Stimulated activated CD8-positive, alpha-beta memory T cell treated with anti-CD3 and anti-CD28 coated beads, Interleukin-12 subunit alpha, Interleukin-12 subunit beta, amount 100 ng/mL, for 24 hours (primary cell): ENCODE data around the gene NEMP2.

Experiments
- DNase-seq: peaks from one replicate; pipeline ENCODE4 v3.0.0-alpha.2; 2020; ENCODE audit errors: extremely low read depth

The NEMP2 gene, protein sequence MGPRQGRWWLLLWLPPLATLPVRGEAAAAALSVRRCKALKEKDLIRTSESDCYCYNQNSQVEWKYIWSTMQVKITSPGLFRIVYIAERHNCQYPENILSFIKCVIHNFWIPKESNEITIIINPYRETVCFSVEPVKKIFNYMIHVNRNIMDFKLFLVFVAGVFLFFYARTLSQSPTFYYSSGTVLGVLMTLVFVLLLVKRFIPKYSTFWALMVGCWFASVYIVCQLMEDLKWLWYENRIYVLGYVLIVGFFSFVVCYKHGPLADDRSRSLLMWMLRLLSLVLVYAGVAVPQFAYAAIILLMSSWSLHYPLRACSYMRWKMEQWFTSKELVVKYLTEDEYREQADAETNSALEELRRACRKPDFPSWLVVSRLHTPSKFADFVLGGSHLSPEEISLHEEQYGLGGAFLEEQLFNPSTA

DNA sequence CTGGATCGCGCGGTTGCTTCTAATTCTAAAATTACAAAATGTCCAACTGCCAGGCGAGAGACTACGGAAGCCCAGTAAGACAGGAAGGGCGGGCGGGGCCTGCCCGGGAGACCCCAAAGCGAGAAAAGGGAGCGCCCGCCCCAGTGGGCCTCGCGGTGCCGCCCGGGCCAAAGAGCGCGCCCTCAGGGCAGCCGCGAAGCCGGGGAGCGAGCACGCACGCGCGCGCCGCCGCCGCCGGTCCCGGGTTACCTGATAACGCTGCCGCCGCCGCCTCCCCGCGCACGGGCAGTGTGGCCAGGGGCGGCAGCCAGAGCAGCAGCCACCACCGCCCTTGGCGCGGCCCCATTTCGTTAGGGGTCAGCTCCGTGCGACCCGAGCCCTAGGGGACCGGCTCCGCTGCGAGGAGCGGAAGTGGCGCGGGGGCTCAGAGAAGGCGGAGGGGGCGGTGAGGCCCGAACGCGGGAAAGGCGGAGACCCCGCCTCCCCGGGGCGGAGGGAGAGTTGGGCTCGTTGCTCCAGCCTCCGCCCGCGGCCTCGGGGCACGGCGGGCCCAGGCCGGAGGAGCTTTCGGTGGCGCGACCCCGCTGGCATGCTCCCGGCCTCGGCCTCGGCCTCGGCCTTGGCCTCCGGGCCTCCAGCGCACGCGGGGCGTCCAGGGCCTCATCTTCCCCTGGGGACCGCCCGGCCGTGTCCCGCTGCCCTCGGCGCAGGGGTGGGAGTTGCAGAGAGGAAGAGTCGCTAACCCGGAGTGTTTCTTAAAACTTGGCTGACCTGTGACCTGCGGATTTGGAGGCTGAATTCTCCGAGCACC is at the start of gene NEMP2:
NEMP2 (minus strand) TSS at position 413 of the 811 bp plus-strand sequence; CDS start at position 346, 67 bp downstream.
- peak; percentile 70 for DNase-seq

DNA sequence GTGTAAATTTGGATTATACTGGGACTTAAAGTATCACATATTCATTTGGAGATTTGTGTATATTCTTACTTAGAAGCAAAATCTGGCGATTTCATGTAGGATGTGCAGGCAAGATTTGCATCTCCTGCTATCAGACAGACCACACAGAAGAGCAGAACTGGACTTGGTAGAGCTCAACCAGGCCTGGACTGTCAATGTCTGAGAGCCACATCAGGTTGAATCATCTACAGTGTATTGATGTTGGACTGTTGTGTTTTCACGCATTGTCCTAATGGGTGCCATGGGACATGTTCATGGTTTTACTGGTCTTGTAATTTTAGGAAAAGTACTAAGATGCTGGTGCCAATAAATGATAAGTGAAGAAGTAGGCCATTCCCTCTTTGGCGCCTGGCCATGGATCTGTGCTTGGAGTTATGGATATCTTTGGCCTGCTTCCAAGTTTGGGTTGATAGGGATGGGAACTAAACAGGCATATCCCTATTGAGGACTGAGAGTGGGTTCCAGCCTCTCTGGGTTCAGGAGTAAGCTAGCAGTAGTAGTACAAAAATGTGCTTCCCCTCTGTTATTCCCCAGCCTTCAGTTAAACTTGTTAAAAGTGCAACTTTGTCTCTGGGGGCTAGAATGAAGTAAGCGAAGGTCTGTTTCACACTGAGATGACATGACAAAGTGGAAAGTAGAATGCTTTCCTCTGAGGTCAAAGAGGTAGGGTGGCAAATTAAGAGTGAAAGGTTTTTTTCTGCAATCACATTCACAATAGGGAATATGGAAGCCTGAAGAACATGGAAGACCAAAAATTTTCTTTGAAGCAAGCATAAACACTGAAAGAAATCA is 49.2 kb upstream of the NEMP2 start:
- DNase-seq = no peak

DNA sequence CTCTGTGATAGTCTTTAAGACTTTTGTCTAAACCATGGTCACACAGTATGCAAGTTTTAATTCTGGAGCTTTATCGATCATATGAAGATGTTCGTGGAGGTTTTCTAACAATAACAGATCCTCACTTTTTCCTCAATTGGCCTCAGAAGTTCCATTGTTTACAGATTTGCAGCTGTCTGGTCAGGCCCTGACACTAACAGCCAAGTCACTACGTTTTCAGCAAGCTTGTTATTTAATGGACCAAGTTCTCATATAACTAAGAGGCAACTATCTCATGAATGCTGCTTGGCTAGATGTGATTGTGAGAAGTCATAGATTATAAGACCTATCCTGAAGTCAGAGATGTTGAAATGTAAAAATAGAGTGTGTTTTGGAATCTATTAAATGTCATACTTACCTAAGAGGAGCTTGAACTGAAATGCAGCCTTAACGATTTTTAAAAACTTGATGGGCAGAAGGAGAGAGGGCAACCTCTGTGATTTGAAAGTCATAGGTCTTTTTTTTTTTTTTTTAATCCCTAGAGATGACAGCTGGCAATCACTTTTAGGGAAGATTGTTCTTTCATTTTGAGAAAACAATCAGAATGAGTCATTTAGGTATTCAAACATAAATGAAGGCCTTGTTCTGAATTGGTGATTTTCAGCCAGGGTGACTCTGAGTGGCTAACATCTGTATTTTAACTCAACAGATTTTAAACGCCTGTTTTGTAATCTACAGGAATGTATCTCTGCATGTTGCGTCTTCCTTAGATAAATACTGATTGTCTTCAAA is 48.4 kb upstream of the NEMP2 start:
- no peak for DNase-seq

DNA sequence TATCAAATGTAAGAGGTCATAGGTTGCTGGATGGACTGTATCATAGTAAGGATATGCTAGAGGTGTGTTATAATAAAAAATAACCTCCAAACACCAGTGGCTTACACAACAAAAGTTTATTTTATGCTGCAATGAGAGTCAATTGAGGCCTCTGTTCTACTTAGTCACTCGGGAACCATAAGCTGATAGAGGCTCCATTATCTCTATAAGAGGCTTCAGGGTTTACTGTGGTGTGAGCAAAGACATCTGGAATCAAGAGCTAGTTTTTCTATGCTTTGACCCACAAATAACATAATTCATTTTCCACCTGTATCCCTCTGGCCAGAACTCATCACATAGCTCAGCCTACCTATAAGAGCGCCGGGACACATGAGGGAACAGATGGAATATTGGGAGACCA is 47.5 kb upstream of the NEMP2 start:
- no peak for DNase-seq

DNA sequence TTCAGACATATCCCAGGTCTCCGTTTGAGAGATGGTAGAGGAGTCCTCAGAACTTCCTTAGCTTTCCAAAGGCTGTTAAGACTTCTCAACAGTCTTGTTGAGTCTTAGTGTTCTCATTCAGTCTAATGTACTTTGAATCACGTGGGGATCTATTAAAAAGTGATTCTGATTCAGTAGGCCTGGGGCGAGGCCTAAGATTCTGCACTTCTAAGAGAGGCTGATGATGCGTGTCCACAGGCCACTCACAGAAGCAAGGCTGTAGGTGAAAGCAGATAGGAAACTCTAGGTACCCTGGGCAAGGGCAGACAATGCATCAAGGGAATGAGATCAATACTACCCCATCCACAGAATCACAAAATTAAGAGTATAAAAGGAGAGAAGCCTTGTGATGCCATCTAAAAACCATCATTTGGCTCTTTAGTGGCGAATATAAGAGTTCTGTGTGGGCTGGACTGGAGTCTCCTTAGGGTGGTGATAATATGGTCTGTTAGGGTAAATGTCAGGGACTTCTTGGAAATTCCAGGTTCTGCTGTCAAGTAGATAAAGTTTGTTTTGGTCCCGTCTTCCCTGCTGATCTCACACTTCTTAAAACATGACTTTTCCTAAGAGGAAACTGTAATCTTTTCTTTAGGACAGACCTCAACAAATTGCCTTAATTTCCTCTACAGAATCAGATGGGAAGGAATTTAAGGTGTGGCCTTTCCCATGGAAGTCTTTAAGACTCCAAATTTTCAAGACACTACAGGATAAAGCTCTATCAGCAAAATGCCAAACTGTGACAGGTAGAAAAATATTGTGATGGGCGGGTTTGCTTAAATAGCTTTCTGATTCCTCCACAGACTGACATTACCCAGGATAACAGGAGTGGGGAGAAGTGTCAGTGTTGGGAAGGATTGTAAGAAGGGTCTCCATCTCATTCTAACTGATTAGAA is 45.7 kb upstream of the NEMP2 start:
- no peak for DNase-seq

DNA sequence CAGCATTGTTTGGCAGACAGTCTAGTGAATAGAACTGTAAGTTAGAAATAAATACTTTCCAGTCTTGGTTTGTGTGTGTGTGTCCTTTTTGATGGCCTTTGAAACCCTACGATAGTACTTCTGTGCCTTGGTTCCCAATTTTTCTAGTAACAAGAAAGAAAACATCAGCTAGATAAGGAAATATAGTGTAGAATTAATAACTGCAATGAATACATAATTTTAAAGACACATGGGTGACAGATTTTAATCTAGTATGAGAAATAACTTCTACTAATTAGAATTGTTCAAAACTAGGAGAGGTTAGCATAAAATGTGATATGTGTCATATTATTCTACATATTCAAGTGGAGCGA is 44.5 kb upstream of the NEMP2 start:
- DNase-seq = no peak

DNA sequence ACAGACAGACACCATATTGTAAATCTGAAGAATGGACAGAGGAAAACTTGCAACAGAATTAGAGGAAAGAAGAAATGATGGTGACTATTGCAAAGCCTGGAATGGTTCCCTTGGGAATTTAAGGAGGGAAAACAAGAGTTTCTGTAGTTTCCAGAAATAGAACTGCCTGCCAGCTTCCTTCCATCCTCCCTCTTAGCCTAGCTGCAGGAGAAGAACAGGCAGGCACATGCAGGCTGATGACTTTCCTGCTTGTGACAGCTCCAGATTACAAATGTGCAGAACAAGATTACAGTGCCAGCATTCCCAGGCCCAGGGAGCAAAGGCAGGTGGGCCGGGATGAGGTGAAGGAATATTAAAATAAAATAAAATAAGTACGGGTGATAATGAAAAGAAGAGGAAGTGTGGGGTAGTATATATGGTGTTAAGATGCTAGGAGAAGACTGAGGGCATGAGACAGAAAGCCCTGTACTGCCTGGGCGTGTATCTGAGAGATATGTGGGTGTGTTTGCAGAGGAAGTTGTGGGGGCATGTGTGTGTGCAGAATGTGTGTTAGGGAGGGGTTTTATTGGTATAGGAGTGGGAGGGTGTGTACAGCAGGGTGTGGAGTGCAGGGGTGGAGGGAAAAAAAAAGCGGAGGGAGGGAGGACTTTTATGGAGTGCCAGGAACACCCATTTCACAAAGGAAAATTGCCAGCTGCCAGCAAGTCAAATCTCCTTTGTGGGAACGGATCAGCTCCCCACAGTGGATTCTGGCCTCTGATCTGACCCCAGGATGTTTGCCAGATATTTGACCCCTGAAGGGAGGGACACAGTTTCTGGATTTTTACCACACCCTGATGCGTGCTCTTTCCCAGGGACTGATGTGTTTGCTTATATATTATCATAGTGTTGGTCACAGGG is 43.9 kb upstream of the NEMP2 start:
- no peak for DNase-seq

DNA sequence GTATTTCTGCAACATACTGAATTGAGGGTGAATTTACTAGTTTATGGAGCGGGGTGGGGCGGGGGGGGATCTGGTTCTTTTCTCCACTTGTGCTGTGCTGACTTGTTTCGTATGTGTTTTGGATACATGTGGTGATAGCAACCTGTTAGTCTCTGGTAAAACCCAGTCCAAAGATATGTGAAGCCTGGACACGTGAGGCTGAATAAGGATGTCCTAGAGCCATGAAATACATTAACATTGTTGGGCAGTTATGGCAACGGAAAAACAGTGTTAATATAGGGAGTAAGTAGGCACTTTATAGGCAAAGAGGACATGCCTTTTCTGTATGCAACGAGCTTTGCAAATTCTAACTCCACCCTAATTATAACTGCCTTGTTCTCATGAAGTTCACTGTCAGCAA is 42.1 kb upstream of the NEMP2 start:
- DNase-seq = no peak

DNA sequence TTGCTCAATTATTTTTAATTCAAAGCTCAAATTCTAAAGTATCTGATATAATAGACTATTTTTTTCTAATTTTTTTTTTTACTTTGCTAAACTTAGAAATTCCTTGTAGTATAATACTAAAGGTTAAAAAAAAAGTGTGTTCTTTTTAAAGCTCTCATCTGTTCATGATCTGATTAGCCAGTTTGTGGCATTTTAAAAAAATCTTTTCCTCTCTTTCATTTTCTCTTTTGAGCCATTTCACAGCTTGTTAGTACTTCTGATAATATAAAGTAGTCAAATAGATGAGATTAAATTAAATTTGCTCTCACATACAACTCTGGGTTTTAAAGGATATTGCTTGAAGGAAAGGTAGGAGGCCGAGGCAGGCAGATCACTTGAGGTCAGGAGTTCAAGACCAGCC is 40.7 kb upstream of the NEMP2 start:
- no peak for DNase-seq

DNA sequence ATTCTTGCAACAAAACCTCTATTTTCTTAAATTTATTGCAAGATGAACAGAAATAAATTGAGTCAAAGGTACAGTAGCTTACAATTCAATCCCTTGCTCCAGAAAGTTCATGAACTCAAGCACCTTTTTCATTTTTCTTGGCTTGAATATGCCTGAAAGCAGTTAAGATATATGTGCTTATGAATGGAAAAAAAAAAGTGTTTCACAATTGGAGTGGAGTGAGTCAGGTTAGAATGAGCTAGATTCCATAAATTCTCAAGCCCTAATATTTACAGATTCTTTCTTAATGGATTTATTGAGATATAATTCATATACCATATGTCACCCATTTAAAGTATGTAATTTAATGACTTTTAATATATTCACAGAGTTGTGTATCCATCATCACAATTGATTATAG is 39.6 kb upstream of the NEMP2 start:
- no peak for DNase-seq

DNA sequence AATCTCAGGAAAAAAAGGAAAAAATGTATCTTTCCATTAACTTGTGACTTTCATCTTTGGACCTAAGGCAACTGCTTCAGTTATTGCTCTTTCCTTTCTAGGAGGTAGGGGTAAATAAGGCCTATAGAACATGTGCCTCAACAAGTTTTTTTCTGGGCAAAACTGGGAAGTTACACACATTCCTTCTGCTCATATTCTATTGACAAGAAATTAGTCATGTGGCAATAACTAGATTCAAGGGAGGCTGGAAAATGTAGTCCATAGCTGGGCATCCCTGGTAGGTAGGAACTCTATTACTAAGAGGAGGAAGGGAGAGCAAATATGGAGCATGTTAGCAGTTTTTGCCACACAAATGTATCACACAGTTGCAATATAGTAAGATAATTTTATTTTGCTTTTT is 37.7 kb upstream of the NEMP2 start:
- DNase-seq = no peak

DNA sequence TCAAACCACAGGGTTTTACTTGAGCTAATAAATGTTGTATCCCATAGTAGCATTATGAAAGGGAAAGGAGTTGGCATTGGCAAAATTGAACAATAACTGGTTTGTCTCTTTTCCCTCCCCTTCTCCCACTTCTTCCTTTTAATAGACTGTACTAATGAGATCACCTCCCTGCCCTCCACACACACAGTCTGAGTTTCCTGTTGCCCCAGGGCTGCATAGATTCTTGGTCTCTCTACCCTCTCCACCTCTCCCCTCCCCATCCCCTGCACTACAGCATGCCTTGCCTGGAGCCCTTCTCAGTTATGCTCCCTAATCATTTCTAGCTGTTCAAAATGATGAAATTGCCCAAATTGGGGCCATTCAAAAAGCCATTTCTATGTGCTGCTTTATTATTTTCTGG is 37.2 kb upstream of the NEMP2 start:
- no peak for DNase-seq

DNA sequence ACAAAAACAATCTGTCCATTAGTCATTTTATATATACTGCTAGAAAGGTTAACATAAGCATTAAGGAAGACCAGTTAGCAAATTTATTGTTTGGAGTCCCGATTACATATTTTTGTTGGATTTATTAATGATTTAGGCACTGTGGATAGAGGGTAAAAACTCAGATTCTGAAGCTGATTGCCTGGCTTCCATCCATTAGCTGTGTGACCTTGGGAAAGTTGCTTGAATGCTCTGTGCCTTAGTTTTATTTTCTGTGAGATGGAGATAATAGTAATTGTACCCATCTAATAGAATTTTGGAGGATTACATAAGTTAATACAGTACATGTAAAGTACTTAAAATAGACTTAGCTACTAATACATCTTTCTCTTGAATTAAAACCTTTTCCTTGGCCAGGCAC is 36.3 kb upstream of the NEMP2 start:
- DNase-seq = no peak

DNA sequence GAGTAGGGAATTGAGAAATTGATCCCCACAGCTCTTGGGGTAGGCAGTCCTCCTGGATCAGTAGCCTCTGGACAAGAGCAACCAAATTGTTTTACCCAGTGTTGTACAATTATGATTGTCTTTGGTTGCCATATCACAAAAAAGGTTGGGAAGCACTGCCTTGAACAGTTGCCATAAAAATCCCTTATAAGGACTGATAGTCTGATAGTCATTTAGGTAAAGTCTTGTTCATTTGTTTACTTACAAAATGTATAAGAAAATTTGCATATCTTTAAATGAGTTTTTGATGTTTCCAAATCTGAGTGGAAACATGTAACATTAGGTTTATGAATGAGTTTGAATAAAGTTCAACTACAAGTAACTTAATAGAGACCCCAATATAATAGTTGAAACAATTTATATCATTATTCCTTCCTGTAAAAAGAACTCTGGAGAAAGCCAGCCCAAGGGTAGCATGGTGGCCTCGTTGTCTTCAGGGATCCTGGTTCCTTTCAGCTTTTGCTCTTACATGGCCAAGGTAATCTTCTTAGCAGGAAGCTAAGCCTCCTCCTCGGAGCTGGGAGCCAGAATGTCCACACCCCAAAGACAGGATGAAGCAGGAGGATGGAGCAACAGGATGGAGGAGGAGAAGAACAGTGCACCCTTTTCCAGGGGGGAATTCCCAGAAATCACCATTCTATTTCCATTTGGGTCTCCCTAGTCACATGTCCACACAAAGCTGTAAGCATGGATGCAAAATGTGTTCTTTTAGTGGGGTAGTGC is 35.7 kb upstream of the NEMP2 start:
- DNase-seq = no peak

DNA sequence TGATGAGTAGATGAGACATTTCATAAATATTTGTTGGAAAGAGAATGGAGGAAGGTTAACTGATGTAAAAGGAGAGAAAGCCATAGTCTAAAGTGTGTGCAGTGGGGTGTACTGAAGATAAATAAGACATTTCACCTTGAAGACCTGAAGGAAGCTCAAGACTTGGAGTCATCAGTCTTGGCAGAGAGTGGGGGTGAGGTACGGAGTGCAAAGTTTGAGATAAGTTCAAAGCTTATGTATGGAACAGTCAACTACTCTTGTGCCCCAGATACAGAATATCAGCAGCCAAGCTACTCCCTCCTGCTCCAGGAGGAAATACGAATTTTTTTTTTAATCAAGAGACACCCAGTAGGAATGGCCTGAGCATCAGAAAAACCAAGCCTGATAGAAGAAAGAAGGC is 30.3 kb upstream of the NEMP2 start:
- no peak for DNase-seq

DNA sequence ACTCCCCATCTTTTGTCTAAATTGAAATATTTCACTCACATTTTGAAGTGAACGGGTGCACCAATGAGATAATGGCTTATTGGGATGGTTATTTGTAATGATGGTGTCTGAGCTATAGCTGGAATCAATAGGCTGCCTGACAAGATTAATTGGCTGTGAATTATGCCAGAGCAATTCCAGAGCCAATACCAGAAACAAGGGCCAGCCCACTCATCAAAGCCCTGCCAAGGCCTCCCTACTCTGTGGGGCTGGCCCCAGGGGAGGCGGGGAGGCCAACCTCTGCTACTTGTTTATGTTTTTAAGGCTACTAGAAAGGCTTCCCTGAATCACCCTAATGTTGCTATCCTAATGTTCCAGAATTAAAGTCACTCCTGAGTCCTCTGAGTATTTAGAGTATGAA is 29.1 kb upstream of the NEMP2 start:
- DNase-seq = no peak

DNA sequence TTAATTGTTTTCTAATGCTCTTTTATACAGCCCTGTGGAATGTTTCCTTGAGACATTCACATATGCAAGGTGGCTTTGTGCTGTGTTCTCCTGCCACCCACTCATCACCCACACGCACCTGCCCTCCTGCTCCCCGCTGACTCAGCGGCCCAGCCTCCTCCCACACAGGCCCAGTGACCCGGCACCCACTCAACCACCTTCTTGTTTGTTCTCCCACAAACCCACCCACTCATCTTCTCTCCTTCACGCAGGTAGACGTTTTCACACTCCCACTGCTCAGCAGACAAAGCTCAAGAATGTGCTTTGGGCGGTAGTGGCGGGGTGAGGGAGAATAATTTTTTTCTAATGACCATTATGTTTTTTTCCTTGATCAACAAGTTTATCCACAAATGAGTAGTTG is 28.6 kb upstream of the NEMP2 start:
- no peak for DNase-seq

DNA sequence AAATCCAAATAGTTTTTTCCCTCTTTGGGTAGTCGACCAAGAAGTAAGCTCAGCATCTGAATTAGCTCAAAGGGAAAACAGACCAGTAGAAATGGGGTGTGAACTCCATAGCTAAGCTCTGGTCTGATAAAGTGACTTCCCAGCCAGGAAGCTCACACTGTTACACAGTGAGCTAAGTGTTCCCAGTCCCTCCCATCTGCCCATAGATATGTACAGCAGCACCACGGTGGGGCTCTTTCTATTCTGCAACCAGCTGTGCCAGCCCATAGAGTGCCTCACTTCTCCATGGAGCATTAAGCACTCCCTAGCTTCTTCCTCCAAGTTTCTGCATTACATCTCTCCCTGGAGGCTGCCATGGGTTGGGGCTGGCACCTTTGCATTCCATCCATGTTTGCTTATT is 27.6 kb upstream of the NEMP2 start:
- DNase-seq = no peak

DNA sequence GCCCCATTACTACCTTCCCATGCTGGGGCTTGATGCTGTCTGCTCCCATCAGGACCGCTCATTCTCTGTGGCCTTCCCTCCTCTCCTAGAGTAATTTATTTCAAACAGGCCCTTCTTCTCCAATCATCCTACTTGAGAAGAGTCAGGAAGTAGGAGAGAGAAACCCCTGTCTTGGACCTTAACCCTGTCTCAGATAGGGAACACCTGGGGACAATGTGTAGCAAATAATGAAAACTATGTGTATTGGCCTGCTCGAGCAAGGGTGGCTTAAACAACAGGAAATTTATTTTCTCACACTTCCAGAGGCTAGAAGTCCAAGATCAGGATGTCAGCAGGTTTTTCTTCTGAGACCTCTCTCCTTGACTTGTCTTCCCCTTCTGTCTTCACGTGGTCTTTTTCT is 26.6 kb upstream of the NEMP2 start:
- DNase-seq = no peak
